Loucy (cell line): ENCODE data around the gene TNIP3.

ENCODE experiments used
- CTCF ChIP-seq: fragments of 200-600 bp; sonication (generic); conservative IDR thresholded peaks from 2 replicates; pipeline ENCODE4 v1.5.1; 2014; ENCODE audit warnings: mild to moderate bottlenecking, antibody characterized with exemption, low read length
- EZH2phosphoT487 ChIP-seq: fragments of 200-600 bp; IDR thresholded peaks from 2 replicates; pipeline ENCODE4 v1.6.1; 2018; ENCODE audit warnings: antibody characterized with exemption, mild to moderate bottlenecking, moderate library complexity, borderline replicate concordance

GRCh38 chr4:121107507-121107906 is 56.6 kb downstream of the TNIP3 start:
- TF ChIP-seq CTCF (no peak), EZH2phosphoT487 (no peak)
